Neural progenitor cell (in vitro differentiated cells): ENCODE measurements around the gene BCL6B. TPM values are rescaled to one million over a fixed set of nuclear protein-coding genes. Genes with fewer than 3 reads are reported as not detected.

ENCODE experiments used
- DNase-seq: peaks from one replicate; pipeline ENCODE4 v3.0.0-alpha.2; 2016; ENCODE audit warnings: low spot score
- H2AFZ ChIP-seq: fragments of 200-600 bp; sonication (generic); replicated peaks from 2 replicates; pipeline ENCODE4 v1.6.1; 2016; ENCODE audit warnings: antibody characterized with exemption
- H3F3A ChIP-seq: fragments of 200-600 bp; sonication (generic); 2 replicates; pipeline ENCODE4 v1.6.1; 2016; ENCODE audit warnings: antibody characterized with exemption, low read depth
- H3K27ac ChIP-seq: fragments of 200-600 bp; sonication (generic); 2 replicates; pipeline ENCODE4 v1.5.1; 2016; ENCODE audit warnings: mild to moderate bottlenecking
- H3K27me3 ChIP-seq: fragments of 200-600 bp; sonication (generic); 2 replicates; pipeline ENCODE4 v1.6.1; 2016; ENCODE audit warnings: mild to moderate bottlenecking, moderate library complexity
- H3K36me3 ChIP-seq: fragments of 200-600 bp; sonication (generic); 2 replicates; pipeline ENCODE4 v1.5.1; 2016
- H3K4me1 ChIP-seq: fragments of 200-600 bp; sonication (generic); 2 replicates; pipeline ENCODE4 v1.6.1; 2016; ENCODE audit warnings: mixed run types
- H3K4me2 ChIP-seq: fragments of 200-600 bp; sonication (generic); 2 replicates; pipeline ENCODE4 v1.6.1; 2016
- H3K4me3 ChIP-seq: fragments of 200-600 bp; sonication (generic); 2 replicates; pipeline ENCODE4 v1.5.1; 2016
- H3K79me2 ChIP-seq: fragments of 200-600 bp; sonication (generic); 2 replicates; pipeline ENCODE4 v1.6.1; 2016; ENCODE audit warnings: low read depth
- H3K9ac ChIP-seq: fragments of 200-600 bp; sonication (generic); 2 replicates; pipeline ENCODE4 v1.6.1; 2016
- H3K9me3 ChIP-seq: fragments of 200-600 bp; sonication (generic); 2 replicates; pipeline ENCODE4 v1.5.1; 2016; ENCODE audit warnings: low read depth
- H4K20me1 ChIP-seq: fragments of 200-600 bp; sonication (generic); 2 replicates; pipeline ENCODE4 v1.6.1; 2016; ENCODE audit warnings: low read depth
- H3K27ac Mint-ChIP-seq: 3 replicates; pipeline ENCODE4 v1.8.0; 2021; ENCODE audit warnings: mixed read lengths
- H3K27me3 Mint-ChIP-seq: 2 replicates; pipeline ENCODE4 v1.8.0; 2022; ENCODE audit warnings: low read depth, mild to moderate bottlenecking, inconsistent platforms, moderate library complexity, mixed read lengths; ENCODE audit not compliant: insufficient read depth
- H3K36me3 Mint-ChIP-seq: 3 replicates; pipeline ENCODE4 v1.8.0; 2021; ENCODE audit warnings: mixed read lengths
- H3K4me1 Mint-ChIP-seq: 3 replicates; pipeline ENCODE4 v1.8.0; 2021; ENCODE audit warnings: mixed read lengths
- H3K4me3 Mint-ChIP-seq: 3 replicates; pipeline ENCODE4 v1.8.0; 2021; ENCODE audit warnings: mild to moderate bottlenecking, moderate library complexity, mixed read lengths
- H3K9me3 Mint-ChIP-seq: 3 replicates; pipeline ENCODE4 v1.8.0; 2020; ENCODE audit warnings: mixed read lengths
- CTCF ChIP-seq: fragments of 200-600 bp; sonication (generic); IDR thresholded peaks from 2 replicates; pipeline ENCODE4 v1.5.1; 2017; ENCODE audit warnings: antibody characterized with exemption, mild to moderate bottlenecking
- EZH2 ChIP-seq: fragments of 200-600 bp; sonication (generic); IDR thresholded peaks from 2 replicates; pipeline ENCODE4 v1.6.1; 2017; ENCODE audit warnings: antibody characterized with exemption, mild to moderate bottlenecking, moderate library complexity
- EZH2phosphoT487 ChIP-seq: fragments of 200-600 bp; sonication (generic); IDR thresholded peaks from 2 replicates; pipeline ENCODE4 v1.6.1; 2017; ENCODE audit warnings: antibody characterized with exemption
- total RNA-seq: library from RNA; depleted of rRNA; stranded (reverse); fragments of >200 nt; gene quantifications from 2 replicates; pipeline ENCODE4 v1.2.3, GENCODE V29; 2015; ENCODE audit warnings: low replicate concordance

BCL6B gene
- total RNA-seq, 1 donor from 2014 or later: 3.8 TPM

GRCh38 chr17:6996256-6997011, 26.4 kb upstream of the BCL6B start:
- Mint-ChIP-seq H3K4me1 (peaks cover 2% of the 10 kb centered on the region), H3K27ac (no peak overlapping the region), H3K36me3 (peaks cover 11% of the 10 kb centered on the region), H3K4me3 (no peak overlapping the region), H3K27me3 (peaks cover 11% of the 10 kb centered on the region), H3K9me3 (peaks cover 3% of the 10 kb centered on the region)
- Histone ChIP-seq H3K9ac (no peak overlapping the region), H3K4me1 (peaks cover 11% of the 10 kb centered on the region), H3K4me2 (peak overlapping the region; percentile 81), H3K4me3 (peak overlapping the region; percentile 41), H3K27me3 (peaks cover 39% of the 10 kb centered on the region), H3F3A (peaks cover 8% of the 10 kb centered on the region), H4K20me1 (peaks cover 3% of the 10 kb centered on the region), H3K9me3 (no peaks in the 10 kb centered on the region), H3K36me3 (no peaks in the 10 kb centered on the region), H3K27ac (no peak overlapping the region), H2AFZ (peak overlapping the region; percentile 90), H3K79me2 (no peaks in the 10 kb centered on the region)
- DNase-seq: no peak
- TF ChIP-seq EZH2 (no peak), CTCF (no peak), EZH2phosphoT487 (no peak)

- no peak overlapping the region for H3K27ac Mint-ChIP-seq
- TF ChIP-seq CTCF (no peak), EZH2 (no peak), EZH2phosphoT487 (no peak)
- Histone ChIP-seq H4K20me1 (peaks cover 3% of the 10 kb centered on the region), H2AFZ (no peak overlapping the region), H3K9ac (no peak overlapping the region), H3K4me3 (no peak overlapping the region), H3K36me3 (no peaks in the 10 kb centered on the region), H3K79me2 (no peaks in the 10 kb centered on the region), H3K9me3 (no peaks in the 10 kb centered on the region), H3F3A (peaks cover 8% of the 10 kb centered on the region), H3K4me2 (no peak overlapping the region), H3K4me1 (peaks cover 11% of the 10 kb centered on the region), H3K27me3 (peaks cover 39% of the 10 kb centered on the region), H3K27ac (no peak overlapping the region)
- peaks cover 12% of the 10 kb centered on the region for H3K36me3 Mint-ChIP-seq
- peaks cover 9% of the 10 kb centered on the region for H3K27me3 Mint-ChIP-seq
- peaks cover 2% of the 10 kb centered on the region for H3K4me1 Mint-ChIP-seq
- no peak overlapping the region for H3K4me3 Mint-ChIP-seq
- H3K9me3 Mint-ChIP-seq: no peaks in the 10 kb centered on the region
- DNase-seq: no peak
These were observed 25.7 kb upstream of the BCL6B start for GRCh38 chr17:6997171-6997570.

DNA sequence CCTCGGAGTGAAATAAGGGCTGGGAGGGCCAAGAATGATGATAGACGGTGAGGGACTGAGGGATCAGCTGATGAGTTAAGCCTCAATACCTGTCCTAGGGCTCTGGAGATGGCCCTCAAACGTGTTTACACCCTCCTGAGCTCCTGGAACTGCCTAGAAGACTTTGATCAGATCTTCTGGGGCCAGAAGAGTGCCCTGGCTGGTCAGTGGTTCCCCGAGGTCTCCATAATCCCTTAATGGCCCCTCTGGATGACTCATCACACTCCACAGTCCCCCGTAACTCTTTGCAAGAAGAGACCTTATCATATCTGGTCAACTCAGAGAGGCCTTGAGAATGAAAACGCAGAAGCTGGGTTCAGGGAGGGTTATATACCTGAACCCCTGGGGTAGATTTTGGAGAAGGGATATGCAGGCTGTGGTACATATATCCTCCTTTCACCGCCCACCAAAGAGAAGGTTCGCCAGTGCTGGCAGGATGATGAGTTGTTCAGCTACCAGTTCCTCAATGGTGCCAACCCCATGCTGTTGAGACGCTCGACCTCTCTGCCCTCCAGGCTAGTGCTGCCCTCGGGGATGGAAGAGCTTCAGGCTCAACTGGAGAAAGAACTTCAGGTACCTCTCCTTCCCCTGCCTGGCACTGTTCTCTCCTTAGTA, 23.9 kb upstream of the BCL6B start:
- TF ChIP-seq EZH2: no peak
- Histone ChIP-seq H3K4me2 (no peak overlapping the region), H3K79me2 (no peaks in the 10 kb centered on the region), H3K27ac (no peak overlapping the region), H3K4me3 (no peak overlapping the region), H2AFZ (no peak overlapping the region), H3K4me1 (peaks cover 11% of the 10 kb centered on the region), H4K20me1 (peaks cover 3% of the 10 kb centered on the region), H3F3A (peaks cover 18% of the 10 kb centered on the region), H3K9ac (no peak overlapping the region), H3K9me3 (no peaks in the 10 kb centered on the region), H3K36me3 (no peaks in the 10 kb centered on the region), H3K27me3 (peaks cover 33% of the 10 kb centered on the region)
- H3K27ac Mint-ChIP-seq: no peak overlapping the region
- H3K9me3 Mint-ChIP-seq: no peaks in the 10 kb centered on the region
- peaks cover 12% of the 10 kb centered on the region for H3K36me3 Mint-ChIP-seq
- no peak for DNase-seq
- H3K27me3 Mint-ChIP-seq: peaks cover 7% of the 10 kb centered on the region
- no peak overlapping the region for H3K4me3 Mint-ChIP-seq
- H3K4me1 Mint-ChIP-seq: peaks cover 2% of the 10 kb centered on the region
